Liver (tissue), 9 donors: ENCODE results near the gene DAD1. TPM values are rescaled to one million over a fixed set of nuclear protein-coding genes. Genes with fewer than 3 reads are reported as not detected.

Source experiments
- DNase-seq: peaks from one replicate; pipeline ENCODE4 v3.0.0-alpha.2; 2017; ENCODE audit warnings: low spot score
- H3K27ac ChIP-seq, 2 donors: one replicate each; pipeline ENCODE4 v1.7.0; 2013; ENCODE audit warnings: inconsistent platforms in 2 of 2, low read length in 2 of 2, control low read depth in 1 of 2, low read depth in 1 of 2, mild to moderate bottlenecking in 1 of 2
- H3K27me3 ChIP-seq, 4 donors: one replicate each; pipeline versions ENCODE4 v1.6.1 to v1.7.0; 2013; ENCODE audit warnings: low read length in 3 of 4, inconsistent platforms in 1 of 4, mild to moderate bottlenecking in 1 of 4, moderate library complexity in 1 of 4; ENCODE audit not compliant: control insufficient read depth in 4 of 4, insufficient read depth in 4 of 4
- H3K36me3 ChIP-seq, 4 donors: one replicate each; pipeline versions ENCODE4 v1.6.1 to v1.7.0; 2013; ENCODE audit warnings: low read length in 3 of 4, mild to moderate bottlenecking in 3 of 4, low read depth in 1 of 4, moderate library complexity in 1 of 4; ENCODE audit not compliant: control insufficient read depth in 4 of 4, insufficient read depth in 3 of 4
- H3K4me1 ChIP-seq, 4 donors: one replicate each; pipeline versions ENCODE4 v1.6.1 to v1.7.0; 2013; ENCODE audit warnings: low read length in 3 of 4, mild to moderate bottlenecking in 3 of 4, moderate library complexity in 1 of 4; ENCODE audit not compliant: control insufficient read depth in 4 of 4, insufficient read depth in 4 of 4
- H3K4me3 ChIP-seq, 3 donors: one replicate each; pipeline versions ENCODE4 v1.6.1 to v1.7.0; 2013; ENCODE audit warnings: low read length in 3 of 3, control low read depth in 1 of 3, low read depth in 1 of 3, mild to moderate bottlenecking in 1 of 3
- H3K9ac ChIP-seq, 2 donors: one replicate each; pipeline ENCODE4 v1.7.0; 2013; ENCODE audit warnings: low read length in 2 of 2, mild to moderate bottlenecking in 2 of 2, moderate library complexity in 2 of 2, control low read depth in 1 of 2, low read depth in 1 of 2
- H3K9me3 ChIP-seq, 4 donors: one replicate each; pipeline versions ENCODE4 v1.6.1 to v1.7.0; 2013; ENCODE audit warnings: low read length in 3 of 4; ENCODE audit not compliant: control insufficient read depth in 4 of 4
- ATF3 ChIP-seq: IDR thresholded peaks from 2 replicates; pipeline ENCODE4 v1.6.1; 2016; ENCODE audit warnings: antibody characterized with exemption
- FOXA1 ChIP-seq: IDR thresholded peaks from 2 replicates; pipeline ENCODE4 v1.6.1; 2016; ENCODE audit warnings: antibody characterized with exemption
- FOXA2 ChIP-seq: IDR thresholded peaks from 2 replicates; pipeline ENCODE4 v1.6.1; 2016; ENCODE audit warnings: antibody characterized with exemption
- HNF4A ChIP-seq, 2 donors: conservative IDR thresholded peaks; 2 replicates each; pipeline ENCODE4 v1.6.1; 2016; ENCODE audit warnings: antibody characterized with exemption in 2 of 2, mild to moderate bottlenecking in 2 of 2
- HNF4G ChIP-seq: IDR thresholded peaks from 2 replicates; pipeline ENCODE4 v1.6.1; 2016; ENCODE audit warnings: antibody characterized with exemption
- JUND ChIP-seq, 2 donors: IDR thresholded peaks; 2 replicates each; pipeline ENCODE4 v1.6.1; 2016; ENCODE audit warnings: antibody characterized with exemption in 2 of 2
- MAX ChIP-seq: IDR thresholded peaks from 2 replicates; pipeline ENCODE4 v1.6.1; 2016; ENCODE audit warnings: antibody characterized with exemption
- RAD21 ChIP-seq, 2 donors: IDR thresholded peaks; 2 replicates each; pipeline ENCODE4 v1.6.1; 2016; ENCODE audit warnings: antibody characterized with exemption in 2 of 2, mild to moderate bottlenecking in 2 of 2
- RXRA ChIP-seq, 2 donors: IDR thresholded peaks; 2 replicates each; pipeline ENCODE4 v1.6.1; 2017 to 2018; ENCODE audit warnings: antibody characterized with exemption in 2 of 2, mild to moderate bottlenecking in 1 of 2
- SP1 ChIP-seq: IDR thresholded peaks from 2 replicates; pipeline ENCODE4 v1.6.1; 2018; ENCODE audit warnings: antibody characterized with exemption, mild to moderate bottlenecking
- TAF1 ChIP-seq: conservative IDR thresholded peaks from 2 replicates; pipeline ENCODE4 v1.6.1; 2016; ENCODE audit warnings: antibody characterized with exemption, mild to moderate bottlenecking
- YY1 ChIP-seq: IDR thresholded peaks from 2 replicates; pipeline ENCODE4 v1.6.1; 2016; ENCODE audit warnings: antibody characterized with exemption, mild to moderate bottlenecking
- ZBTB33 ChIP-seq: IDR thresholded peaks from 2 replicates; pipeline ENCODE4 v1.6.1; 2016; ENCODE audit warnings: antibody characterized with exemption
- WGBS: extraction: QIAGEN DNeasy Blood & Tissue Kit; methylation state at CpG from one replicate; pipeline ENCODE4 v1.1.7; 2013; 5-methylcytosine and 5-hydroxymethylcytosine counted together
- polyA plus RNA-seq, 2 donors: library from polyadenylated mRNA; stranded (reverse) in 1 of 2; unstranded in 1 of 2; fragments of 200-250 nt in 1 of 2; fragments of >200 nt in 1 of 2; fragmentation: Nextera tagmentation in 1 of 2; extraction: Ambion mirVana in 1 of 2; gene quantifications; one replicate each; pipeline versions ENCODE4 v1.2.1 to v1.2.3, GENCODE V29; 2013 to 2015
- total RNA-seq, 2 donors: library from RNA; depleted of rRNA; stranded (reverse); fragments of >200 nt; gene quantifications; one replicate each; pipeline ENCODE4 v1.2.3, GENCODE V29; 2014
- TF ChIP-seq, protein P1 (sequence below): fragments of 150-350 bp; IDR thresholded peaks from 2 replicates; pipeline ENCODE4 v1.5.1; 2017; ENCODE audit warnings: improper control_type of control experiment, low read depth, low read length; ENCODE audit not compliant: missing input control
- TF ChIP-seq, protein P2 (sequence below): IDR thresholded peaks from 2 replicates; pipeline ENCODE4 v1.6.1; 2016; ENCODE audit warnings: antibody characterized with exemption, mild to moderate bottlenecking
- donor health status: healthy.
- donor health status: healthy.
- donor health status: healthy.
- donor health status: healthy.
- donor health status: healthy.

Gene DAD1
- total and polyA plus RNA-seq, 4 donors = 142 to 254 (median 205) TPM

DNA sequence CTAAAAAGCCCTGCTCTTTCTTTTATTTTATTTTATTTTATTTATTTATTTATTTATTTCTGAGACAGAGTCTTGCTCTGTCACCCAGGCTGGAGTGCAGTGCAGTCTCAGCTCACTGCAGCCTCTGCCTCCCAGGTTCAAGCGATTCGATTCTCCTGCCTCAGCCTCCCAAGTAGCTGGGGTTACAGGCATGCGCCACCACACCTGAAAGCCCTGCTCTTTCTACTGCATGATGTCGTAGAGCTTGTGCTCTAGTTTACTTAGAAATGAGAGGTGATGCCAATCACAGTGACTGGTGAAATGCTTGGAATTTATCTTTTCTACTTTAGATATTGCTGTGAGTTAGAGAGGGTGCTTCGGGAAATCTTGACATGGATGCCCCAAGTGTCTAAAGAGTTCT lies 54.5 kb downstream of the DAD1 start:
- Histone ChIP-seq H3K36me3 (no peaks in the 10 kb centered on the region), H3K27me3 (no peaks in the 10 kb centered on the region), H3K4me3 (no peak overlapping the region), H3K9me3 (no peaks in the 10 kb centered on the region), H3K9ac (no peak overlapping the region), H3K4me1 (no peaks in the 10 kb centered on the region), H3K27ac (no peak overlapping the region)
- DNase-seq = no peak
- TF ChIP-seq JUND (IDR thresholded peaks at IDR 0.05) (no peak), RAD21 (IDR thresholded peaks at IDR 0.05) (no peak), HNF4A (conservative IDR thresholded peaks at IDR 0.05) (no peak), YY1 (no peak), HNF4G (no peak), FOXA1 (no peak), ATF3 (no peak), RXRA (IDR thresholded peaks at IDR 0.05) (no peak), SP1 (no peak), TAF1 (no peak), FOXA2 (no peak), ZBTB33 (no peak)
- TF ChIP-seq, protein P1, sequence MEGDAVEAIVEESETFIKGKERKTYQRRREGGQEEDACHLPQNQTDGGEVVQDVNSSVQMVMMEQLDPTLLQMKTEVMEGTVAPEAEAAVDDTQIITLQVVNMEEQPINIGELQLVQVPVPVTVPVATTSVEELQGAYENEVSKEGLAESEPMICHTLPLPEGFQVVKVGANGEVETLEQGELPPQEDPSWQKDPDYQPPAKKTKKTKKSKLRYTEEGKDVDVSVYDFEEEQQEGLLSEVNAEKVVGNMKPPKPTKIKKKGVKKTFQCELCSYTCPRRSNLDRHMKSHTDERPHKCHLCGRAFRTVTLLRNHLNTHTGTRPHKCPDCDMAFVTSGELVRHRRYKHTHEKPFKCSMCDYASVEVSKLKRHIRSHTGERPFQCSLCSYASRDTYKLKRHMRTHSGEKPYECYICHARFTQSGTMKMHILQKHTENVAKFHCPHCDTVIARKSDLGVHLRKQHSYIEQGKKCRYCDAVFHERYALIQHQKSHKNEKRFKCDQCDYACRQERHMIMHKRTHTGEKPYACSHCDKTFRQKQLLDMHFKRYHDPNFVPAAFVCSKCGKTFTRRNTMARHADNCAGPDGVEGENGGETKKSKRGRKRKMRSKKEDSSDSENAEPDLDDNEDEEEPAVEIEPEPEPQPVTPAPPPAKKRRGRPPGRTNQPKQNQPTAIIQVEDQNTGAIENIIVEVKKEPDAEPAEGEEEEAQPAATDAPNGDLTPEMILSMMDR = no peak
- TF ChIP-seq, protein P2, sequence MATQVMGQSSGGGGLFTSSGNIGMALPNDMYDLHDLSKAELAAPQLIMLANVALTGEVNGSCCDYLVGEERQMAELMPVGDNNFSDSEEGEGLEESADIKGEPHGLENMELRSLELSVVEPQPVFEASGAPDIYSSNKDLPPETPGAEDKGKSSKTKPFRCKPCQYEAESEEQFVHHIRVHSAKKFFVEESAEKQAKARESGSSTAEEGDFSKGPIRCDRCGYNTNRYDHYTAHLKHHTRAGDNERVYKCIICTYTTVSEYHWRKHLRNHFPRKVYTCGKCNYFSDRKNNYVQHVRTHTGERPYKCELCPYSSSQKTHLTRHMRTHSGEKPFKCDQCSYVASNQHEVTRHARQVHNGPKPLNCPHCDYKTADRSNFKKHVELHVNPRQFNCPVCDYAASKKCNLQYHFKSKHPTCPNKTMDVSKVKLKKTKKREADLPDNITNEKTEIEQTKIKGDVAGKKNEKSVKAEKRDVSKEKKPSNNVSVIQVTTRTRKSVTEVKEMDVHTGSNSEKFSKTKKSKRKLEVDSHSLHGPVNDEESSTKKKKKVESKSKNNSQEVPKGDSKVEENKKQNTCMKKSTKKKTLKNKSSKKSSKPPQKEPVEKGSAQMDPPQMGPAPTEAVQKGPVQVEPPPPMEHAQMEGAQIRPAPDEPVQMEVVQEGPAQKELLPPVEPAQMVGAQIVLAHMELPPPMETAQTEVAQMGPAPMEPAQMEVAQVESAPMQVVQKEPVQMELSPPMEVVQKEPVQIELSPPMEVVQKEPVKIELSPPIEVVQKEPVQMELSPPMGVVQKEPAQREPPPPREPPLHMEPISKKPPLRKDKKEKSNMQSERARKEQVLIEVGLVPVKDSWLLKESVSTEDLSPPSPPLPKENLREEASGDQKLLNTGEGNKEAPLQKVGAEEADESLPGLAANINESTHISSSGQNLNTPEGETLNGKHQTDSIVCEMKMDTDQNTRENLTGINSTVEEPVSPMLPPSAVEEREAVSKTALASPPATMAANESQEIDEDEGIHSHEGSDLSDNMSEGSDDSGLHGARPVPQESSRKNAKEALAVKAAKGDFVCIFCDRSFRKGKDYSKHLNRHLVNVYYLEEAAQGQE = no peak
- 91% methylated on average over 5 of the region's 5 CpGs for WGBS

- Histone ChIP-seq H3K4me1 (no peaks in the 10 kb centered on the region), H3K27me3 (no peaks in the 10 kb centered on the region), H3K4me3 (no peak overlapping the region), H3K9ac (no peak overlapping the region), H3K9me3 (no peaks in the 10 kb centered on the region), H3K27ac (no peak overlapping the region), H3K36me3 (no peaks in the 10 kb centered on the region)
- no peak for DNase-seq
- TF ChIP-seq RAD21 (IDR thresholded peaks at IDR 0.05) = no peak
- TF ChIP-seq HNF4A (conservative IDR thresholded peaks at IDR 0.05) = no peak
- no peak for TF ChIP-seq RXRA (IDR thresholded peaks at IDR 0.05)
- no peak for TF ChIP-seq MAX
- no peak for TF ChIP-seq HNF4G
- 88% methylated on average over 8 of the region's 8 CpGs for WGBS
Measured at GRCh38 chr14:22533739-22534359, 55.2 kb downstream of the DAD1 start.
